ENCODE measurements around the gene TIGD3. TPM values are rescaled to one million over a fixed set of nuclear protein-coding genes. Genes with fewer than 3 reads are reported as not detected.

Gene TIGD3
- total RNA-seq, 1 donor from 2014 or later, result 0.20 TPM

GRCh38 chr11:65353376-65353775, 1.2 kb upstream of the TIGD3 start:
- Mint-ChIP-seq H3K36me3 (ENCODE audit: low read depth, unreplicated experiment) (peaks cover 10% of the 10 kb centered on the region), H3K4me3 (ENCODE audit: unreplicated experiment) (peak overlapping the region; percentile 29), H3K9me3 (ENCODE audit: unreplicated experiment) (no peaks in the 10 kb centered on the region), H3K27me3 (ENCODE audit: low read depth, unreplicated experiment) (peaks cover 26% of the 10 kb centered on the region), H3K4me1 (ENCODE audit: low read depth, unreplicated experiment) (peaks cover 8% of the 10 kb centered on the region), H3K27ac (ENCODE audit: unreplicated experiment) (peak overlapping the region; percentile 68)
- FAIRE-seq (no peak), DNase-seq (ENCODE audit: low read depth) (no peak)
- TF ChIP-seq, protein P1, sequence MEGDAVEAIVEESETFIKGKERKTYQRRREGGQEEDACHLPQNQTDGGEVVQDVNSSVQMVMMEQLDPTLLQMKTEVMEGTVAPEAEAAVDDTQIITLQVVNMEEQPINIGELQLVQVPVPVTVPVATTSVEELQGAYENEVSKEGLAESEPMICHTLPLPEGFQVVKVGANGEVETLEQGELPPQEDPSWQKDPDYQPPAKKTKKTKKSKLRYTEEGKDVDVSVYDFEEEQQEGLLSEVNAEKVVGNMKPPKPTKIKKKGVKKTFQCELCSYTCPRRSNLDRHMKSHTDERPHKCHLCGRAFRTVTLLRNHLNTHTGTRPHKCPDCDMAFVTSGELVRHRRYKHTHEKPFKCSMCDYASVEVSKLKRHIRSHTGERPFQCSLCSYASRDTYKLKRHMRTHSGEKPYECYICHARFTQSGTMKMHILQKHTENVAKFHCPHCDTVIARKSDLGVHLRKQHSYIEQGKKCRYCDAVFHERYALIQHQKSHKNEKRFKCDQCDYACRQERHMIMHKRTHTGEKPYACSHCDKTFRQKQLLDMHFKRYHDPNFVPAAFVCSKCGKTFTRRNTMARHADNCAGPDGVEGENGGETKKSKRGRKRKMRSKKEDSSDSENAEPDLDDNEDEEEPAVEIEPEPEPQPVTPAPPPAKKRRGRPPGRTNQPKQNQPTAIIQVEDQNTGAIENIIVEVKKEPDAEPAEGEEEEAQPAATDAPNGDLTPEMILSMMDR (IDR thresholded peaks at IDR 0.05; ENCODE audit: insufficient read depth, low read depth, low read length), result no peak
- TF ChIP-seq EZH2 (IDR thresholded peaks at IDR 0.05; ENCODE audit: insufficient read depth, low read length), result no peak
- H4K20me1 ChIP-seq (ENCODE audit: insufficient read depth, low read length), result peaks cover 34% of the 10 kb centered on the region
- H3K36me3 ChIP-seq (ENCODE audit: insufficient read depth, low read length), result peaks cover 35% of the 10 kb centered on the region
- H3K27me3 ChIP-seq (ENCODE audit: insufficient read depth, low read length), result peaks cover 17% of the 10 kb centered on the region
- no peak overlapping the region for H3K27ac ChIP-seq (ENCODE audit: low read depth, low read length)
- H2AFZ ChIP-seq (ENCODE audit: low read depth, low read length), result no peak overlapping the region
- H3K9me3 ChIP-seq (ENCODE audit: insufficient read depth, low read depth, low read length), result no peaks in the 10 kb centered on the region
- no peaks in the 10 kb centered on the region for H3K79me2 ChIP-seq (ENCODE audit: insufficient read depth, low read length)
- H3K4me2 ChIP-seq (ENCODE audit: low read length), result peak overlapping the region; percentile 89
- peaks cover 17% of the 10 kb centered on the region for H3K4me1 ChIP-seq (ENCODE audit: insufficient read depth, low read length)
- H3K9ac ChIP-seq (ENCODE audit: low read length), result no peak overlapping the region
- H3K4me3 ChIP-seq (ENCODE audit: insufficient read depth, low read depth, low read length), result no peak overlapping the region

GRCh38 chr11:65353900-65354264, 669 bp upstream of the TIGD3 start:
- Histone ChIP-seq H3K36me3 (ENCODE audit: insufficient read depth, low read length) (peaks cover 31% of the 10 kb centered on the region), H3K27ac (ENCODE audit: low read depth, low read length) (no peak overlapping the region), H3K4me3 (ENCODE audit: insufficient read depth, low read depth, low read length) (peak overlapping the region; percentile 62), H3K27me3 (ENCODE audit: insufficient read depth, low read length) (peaks cover 17% of the 10 kb centered on the region), H4K20me1 (ENCODE audit: insufficient read depth, low read length) (peaks cover 34% of the 10 kb centered on the region), H3K9ac (ENCODE audit: low read length) (peak overlapping the region; percentile 30), H3K9me3 (ENCODE audit: insufficient read depth, low read depth, low read length) (no peaks in the 10 kb centered on the region), H3K4me2 (ENCODE audit: low read length) (peak overlapping the region; percentile 89), H3K4me1 (ENCODE audit: insufficient read depth, low read length) (peaks cover 17% of the 10 kb centered on the region), H2AFZ (ENCODE audit: low read depth, low read length) (no peak overlapping the region), H3K79me2 (ENCODE audit: insufficient read depth, low read length) (no peaks in the 10 kb centered on the region)
- peaks cover 26% of the 10 kb centered on the region for H3K27me3 Mint-ChIP-seq (ENCODE audit: low read depth, unreplicated experiment)
- no peak for FAIRE-seq
- H3K4me3 Mint-ChIP-seq (ENCODE audit: unreplicated experiment), result peak overlapping the region; percentile 29
- no peak for TF ChIP-seq EZH2 (IDR thresholded peaks at IDR 0.05; ENCODE audit: insufficient read depth, low read length)
- TF ChIP-seq, protein P1 (IDR thresholded peaks at IDR 0.05; ENCODE audit: insufficient read depth, low read depth, low read length), result no peak
- H3K27ac Mint-ChIP-seq (ENCODE audit: unreplicated experiment), result peak overlapping the region; percentile 1
- no peak for DNase-seq (ENCODE audit: low read depth)
- H3K9me3 Mint-ChIP-seq (ENCODE audit: unreplicated experiment), result no peaks in the 10 kb centered on the region
- peaks cover 8% of the 10 kb centered on the region for H3K4me1 Mint-ChIP-seq (ENCODE audit: low read depth, unreplicated experiment)
- H3K36me3 Mint-ChIP-seq (ENCODE audit: low read depth, unreplicated experiment), result peaks cover 8% of the 10 kb centered on the region

DNA sequence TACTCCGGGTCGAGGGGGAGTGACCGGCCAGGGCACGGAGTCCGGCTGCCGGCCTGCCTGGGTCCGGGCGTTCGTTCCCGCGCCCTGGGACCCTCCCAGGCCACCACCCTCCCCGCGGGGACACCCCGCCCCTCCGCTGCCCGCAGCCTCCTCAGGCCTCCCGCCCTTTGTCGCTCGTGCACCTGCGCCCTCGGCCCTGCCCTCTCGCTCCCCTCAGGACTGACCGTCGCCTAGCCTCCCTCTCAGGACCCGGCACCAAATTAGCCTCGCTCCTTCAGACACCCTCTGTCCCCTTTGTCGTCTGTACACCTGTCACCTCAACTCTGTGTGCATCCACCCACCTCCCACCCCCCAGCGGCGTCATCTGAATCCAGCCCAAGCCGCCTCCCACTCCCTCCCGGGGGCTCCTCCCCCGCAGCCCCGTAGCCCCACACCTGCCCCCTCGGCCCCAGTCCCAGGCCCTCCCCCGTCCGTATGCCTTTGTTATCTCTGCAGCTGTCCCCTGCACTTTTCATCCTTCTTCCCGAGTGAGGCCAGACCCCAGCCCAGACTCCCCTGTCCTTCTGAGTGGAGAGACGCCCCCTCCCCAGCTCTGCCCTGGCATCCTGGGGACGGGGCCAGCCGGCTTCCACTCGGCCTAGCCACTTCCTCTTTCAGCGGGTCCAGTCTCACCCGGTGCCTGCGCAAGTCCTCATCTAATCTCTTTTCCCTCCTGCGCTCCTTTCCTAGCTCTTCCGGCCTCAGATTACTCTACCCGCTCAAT, 643 bp downstream of the TIGD3 start:
- Mint-ChIP-seq H3K9me3 (ENCODE audit: unreplicated experiment) (no peaks in the 10 kb centered on the region), H3K27me3 (ENCODE audit: low read depth, unreplicated experiment) (peaks cover 26% of the 10 kb centered on the region), H3K4me3 (ENCODE audit: unreplicated experiment) (peak overlapping the region; percentile 76), H3K36me3 (ENCODE audit: low read depth, unreplicated experiment) (peaks cover 5% of the 10 kb centered on the region), H3K27ac (ENCODE audit: unreplicated experiment) (peak overlapping the region; percentile 12), H3K4me1 (ENCODE audit: low read depth, unreplicated experiment) (peaks cover 8% of the 10 kb centered on the region)
- no peak overlapping the region for H3K27ac ChIP-seq (ENCODE audit: low read depth, low read length)
- peaks cover 17% of the 10 kb centered on the region for H3K27me3 ChIP-seq (ENCODE audit: insufficient read depth, low read length)
- TF ChIP-seq, protein P1 (IDR thresholded peaks at IDR 0.05; ENCODE audit: insufficient read depth, low read depth, low read length), result no peak
- no peak for TF ChIP-seq EZH2 (IDR thresholded peaks at IDR 0.05; ENCODE audit: insufficient read depth, low read length)
- H3K9ac ChIP-seq (ENCODE audit: low read length), result peak overlapping the region; percentile 43
- peak overlapping the region; percentile 89 for H3K4me2 ChIP-seq (ENCODE audit: low read length)
- no peaks in the 10 kb centered on the region for H3K9me3 ChIP-seq (ENCODE audit: insufficient read depth, low read depth, low read length)
- peak overlapping the region; percentile 46 for H3K4me3 ChIP-seq (ENCODE audit: insufficient read depth, low read depth, low read length)
- DNase-seq (ENCODE audit: low read depth) (no peak), FAIRE-seq (no peak)
- peaks cover 17% of the 10 kb centered on the region for H3K4me1 ChIP-seq (ENCODE audit: insufficient read depth, low read length)
- peak overlapping the region; percentile 47 for H2AFZ ChIP-seq (ENCODE audit: low read depth, low read length)
- H3K79me2 ChIP-seq (ENCODE audit: insufficient read depth, low read length), result no peaks in the 10 kb centered on the region
- peaks cover 29% of the 10 kb centered on the region for H4K20me1 ChIP-seq (ENCODE audit: insufficient read depth, low read length)
- peaks cover 21% of the 10 kb centered on the region for H3K36me3 ChIP-seq (ENCODE audit: insufficient read depth, low read length)
